Activated CD8-positive, alpha-beta memory T cell treated with anti-CD3 and anti-CD28 coated beads, Interleukin-2, amount 50 U/mL, for 48 hours (primary cell): ENCODE data around the gene GPR137.
A peak's percentile ranks its signal among the peaks of the same experiment; 100 is the strongest.
"Not testable (repeated sequence)": the region's sequence is repeated elsewhere in the genome, so short reads cannot be mapped to it uniquely, and the experiment has no call there.

ENCODE experiments used
- DNase-seq: peaks from one replicate; pipeline ENCODE4 v3.0.0-alpha.2; 2020

The GPR137 gene

DNA sequence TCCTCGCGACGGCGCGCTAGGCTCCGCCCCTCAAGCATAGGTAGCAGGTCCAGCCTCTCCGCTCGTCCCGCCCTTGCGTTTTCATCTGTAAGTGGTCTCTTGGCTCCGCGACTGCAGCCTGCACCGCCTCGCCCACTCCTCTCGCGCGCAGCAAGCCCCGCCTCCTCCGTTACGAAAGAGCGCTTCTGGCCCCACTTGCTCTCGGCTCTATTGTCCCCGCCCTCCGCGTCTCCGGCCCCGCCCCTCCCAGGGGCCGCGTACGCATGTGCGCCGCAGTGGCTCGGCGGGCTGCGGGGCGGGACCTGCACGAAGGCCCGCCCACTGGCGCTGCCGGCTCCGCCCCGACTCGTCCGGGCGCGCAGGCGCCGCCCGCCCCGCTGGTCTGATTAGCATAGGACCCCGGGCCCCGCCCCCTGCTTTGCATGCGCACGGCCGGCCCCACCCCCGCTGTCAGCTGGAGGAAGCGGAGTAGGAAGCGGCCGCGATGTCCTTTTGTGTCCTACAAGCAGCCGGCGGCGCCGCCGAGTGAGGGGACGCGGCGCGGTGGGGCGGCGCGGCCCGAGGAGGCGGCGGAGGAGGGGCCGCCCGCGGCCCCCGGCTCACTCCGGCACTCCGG, 19.5 kb downstream of the GPR137 start, which contains the start of gene ESRRA:
ESRRA (plus strand) TSS at position 450 of the 616 bp plus-strand sequence. CDS start 1,656 bp downstream, outside the sequence.
- DNase-seq, result peak; percentile 99

DNA sequence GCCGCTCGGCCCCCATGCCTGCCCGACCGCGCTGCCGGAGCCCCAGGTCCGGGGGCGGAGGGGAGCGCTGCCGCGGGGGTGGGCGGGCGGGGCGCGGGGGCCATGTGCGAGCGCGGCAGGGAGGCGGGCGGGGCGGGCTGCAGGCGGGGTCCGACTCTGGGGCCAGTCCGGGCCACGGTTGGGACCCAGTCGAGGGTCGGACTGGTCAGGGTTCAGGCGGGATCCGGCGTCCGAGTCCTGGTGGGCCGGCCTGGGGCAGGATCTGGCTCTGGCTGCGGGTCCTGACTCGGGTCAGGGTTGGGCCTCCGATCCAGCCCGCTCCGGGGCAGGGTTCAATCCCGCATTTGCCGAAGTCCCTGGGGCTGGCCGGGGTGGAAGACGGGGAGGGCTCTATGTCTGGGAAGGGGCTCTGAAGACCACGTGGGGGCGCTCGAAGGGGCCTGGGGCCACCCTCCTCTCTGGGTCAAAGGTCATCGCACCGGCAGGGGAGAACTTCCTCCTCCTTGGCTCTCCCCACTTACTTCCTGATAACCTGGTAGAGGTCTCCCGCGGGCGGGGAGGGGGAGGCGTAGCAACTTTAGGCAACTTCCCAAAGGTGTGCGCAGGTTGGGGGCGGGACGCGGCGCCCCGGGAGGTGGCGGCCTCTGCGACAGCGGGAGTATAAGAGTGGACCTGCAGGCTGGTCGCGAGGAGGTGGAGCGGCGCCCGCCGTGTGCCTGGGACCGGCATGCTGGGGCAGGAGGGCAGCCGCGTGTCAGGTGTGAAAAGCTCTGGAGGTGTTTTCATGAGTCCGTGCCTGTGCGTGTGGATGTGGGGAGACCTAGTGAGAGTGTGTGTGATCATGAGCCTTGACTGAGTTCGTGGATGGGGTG, 20.3 kb downstream of the GPR137 start:
- peak; percentile 84 for DNase-seq

DNA sequence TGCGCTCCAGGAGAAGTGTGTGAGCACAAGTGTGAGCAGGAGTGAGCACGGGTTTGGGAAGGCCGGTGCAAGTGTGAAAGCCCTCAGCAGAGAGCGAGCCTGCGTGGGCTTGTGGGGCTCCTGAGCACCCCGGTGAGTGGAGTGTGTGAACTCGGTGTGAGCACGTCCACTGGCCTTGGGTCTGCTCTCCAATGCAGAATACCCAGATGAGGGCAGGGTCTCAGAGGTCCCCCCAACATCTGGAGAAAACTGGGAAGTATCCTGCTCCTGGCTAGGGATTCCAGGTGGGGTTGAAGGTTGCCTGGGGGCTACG, 20.9 kb downstream of the GPR137 start:
- DNase-seq, result no peak

DNA sequence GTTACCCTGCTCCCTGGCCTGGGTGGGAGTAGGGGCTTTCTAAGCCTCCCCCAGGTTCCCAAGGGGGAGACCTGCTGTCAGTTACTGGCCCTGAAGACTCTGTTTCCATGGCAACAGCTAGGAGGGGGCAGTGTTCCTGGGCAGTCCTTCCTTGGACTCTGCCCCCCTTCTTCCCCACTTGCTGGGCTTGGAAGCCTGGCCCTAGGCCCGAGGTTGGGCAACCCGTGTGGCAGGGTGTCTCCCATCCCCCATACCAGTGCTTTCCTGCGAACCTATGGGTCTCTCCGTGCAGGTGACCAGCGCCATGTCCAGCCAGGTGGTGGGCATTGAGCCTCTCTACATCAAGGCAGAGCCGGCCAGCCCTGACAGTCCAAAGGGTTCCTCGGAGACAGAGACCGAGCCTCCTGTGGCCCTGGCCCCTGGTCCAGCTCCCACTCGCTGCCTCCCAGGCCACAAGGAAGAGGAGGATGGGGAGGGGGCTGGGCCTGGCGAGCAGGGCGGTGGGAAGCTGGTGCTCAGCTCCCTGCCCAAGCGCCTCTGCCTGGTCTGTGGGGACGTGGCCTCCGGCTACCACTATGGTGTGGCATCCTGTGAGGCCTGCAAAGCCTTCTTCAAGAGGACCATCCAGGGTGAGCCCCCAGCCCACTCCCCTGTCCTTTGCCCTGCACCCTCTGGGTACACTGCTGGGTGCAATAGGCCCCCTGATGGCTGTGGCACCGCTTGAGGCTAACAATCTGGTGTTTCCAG, 21.4 kb downstream of the GPR137 start:
- no peak for DNase-seq

DNA sequence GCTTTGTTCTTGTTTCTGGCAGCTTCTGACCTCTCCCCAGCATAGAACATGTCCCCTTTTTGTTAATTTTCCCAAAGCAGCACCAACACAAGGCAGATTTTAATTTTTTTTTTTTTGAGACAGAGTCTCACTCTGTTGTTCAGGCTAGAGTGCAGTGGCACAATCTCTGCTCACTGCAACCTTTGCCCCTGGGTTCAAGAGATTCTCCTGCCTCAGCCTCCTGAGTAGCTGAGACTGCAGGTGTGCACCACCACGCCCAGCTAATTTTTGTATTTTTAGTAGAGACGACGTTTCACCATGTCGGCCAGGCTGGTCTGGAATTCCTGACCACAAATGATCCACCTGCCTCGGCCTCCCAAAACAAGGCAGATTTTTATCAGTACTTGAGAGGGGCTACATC, 22.1 kb downstream of the GPR137 start:
- DNase-seq, result not testable (repeated sequence)

DNA sequence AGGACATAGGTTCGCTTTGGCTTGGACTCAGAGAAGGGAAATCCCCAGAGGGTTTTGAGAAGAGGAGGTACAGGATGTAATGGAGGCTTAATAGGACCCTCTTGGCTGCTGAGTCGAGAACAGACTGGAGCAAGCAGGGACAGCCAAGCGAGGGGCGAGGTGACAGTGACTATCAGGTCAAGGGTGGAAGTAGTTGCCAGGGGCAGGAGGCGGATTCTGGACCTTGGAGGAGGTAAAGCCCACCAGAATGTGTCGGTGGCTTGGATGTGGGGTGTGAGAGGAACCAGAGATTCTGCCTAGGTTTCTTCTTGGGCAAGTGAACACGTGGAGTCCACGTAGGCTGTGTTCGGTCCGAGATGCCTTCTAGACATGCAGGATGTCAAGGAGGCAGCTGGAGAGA, 27.3 kb downstream of the GPR137 start:
- no peak for DNase-seq

DNA sequence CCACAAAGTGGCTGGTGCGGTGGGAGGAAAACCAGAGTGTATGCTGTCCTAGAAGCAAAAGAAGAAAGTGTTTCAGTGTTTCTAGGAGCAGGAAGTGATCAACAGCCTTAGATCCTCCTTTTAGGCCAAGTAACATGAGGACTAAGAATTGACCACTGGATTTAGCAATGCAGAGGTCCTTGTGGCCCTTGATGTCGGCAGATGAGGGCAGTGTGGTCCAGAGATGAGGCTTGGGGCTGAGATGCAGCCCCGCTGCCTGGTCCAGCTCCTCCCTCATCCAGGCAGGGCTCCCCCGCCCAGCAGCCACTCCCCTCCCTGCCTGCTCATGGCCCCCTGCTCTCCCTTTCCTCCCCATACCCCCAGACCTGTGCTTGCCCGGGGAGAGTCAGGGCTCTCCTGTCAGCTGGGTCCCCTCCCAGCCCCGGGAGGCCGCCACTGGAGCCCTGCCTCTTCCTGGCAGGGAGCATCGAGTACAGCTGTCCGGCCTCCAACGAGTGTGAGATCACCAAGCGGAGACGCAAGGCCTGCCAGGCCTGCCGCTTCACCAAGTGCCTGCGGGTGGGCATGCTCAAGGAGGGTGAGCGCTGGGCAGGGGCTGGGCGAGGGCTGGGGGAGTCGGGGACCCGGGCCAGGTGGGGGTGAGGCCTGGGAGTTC, 28.0 kb downstream of the GPR137 start:
- no peak for DNase-seq

DNA sequence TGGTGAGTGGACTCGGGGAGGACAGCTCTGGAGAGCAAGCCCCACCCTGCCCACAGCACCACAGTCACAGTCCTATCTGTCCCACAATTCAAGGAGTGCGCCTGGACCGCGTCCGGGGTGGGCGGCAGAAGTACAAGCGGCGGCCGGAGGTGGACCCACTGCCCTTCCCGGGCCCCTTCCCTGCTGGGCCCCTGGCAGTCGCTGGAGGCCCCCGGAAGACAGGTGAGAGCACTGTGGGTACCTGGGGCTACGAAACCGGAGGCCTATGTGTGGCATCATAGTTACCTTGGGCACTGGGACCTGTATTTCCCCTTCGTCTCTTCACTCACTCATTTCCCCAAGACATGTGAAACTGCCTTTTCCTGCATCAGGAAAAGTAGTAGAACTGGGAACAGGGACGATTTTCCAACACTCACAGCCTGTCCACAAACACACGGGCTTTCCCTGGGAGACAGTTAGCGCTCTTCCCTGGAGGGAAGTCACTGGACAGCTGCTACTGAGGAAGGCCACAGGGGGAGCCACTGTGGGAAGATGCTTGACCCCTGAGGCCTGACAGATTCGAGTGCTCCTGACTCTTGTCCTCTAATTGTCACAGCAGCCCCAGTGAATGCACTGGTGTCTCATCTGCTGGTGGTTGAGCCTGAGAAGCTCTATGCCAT, 28.6 kb downstream of the GPR137 start:
- DNase-seq, result no peak

DNA sequence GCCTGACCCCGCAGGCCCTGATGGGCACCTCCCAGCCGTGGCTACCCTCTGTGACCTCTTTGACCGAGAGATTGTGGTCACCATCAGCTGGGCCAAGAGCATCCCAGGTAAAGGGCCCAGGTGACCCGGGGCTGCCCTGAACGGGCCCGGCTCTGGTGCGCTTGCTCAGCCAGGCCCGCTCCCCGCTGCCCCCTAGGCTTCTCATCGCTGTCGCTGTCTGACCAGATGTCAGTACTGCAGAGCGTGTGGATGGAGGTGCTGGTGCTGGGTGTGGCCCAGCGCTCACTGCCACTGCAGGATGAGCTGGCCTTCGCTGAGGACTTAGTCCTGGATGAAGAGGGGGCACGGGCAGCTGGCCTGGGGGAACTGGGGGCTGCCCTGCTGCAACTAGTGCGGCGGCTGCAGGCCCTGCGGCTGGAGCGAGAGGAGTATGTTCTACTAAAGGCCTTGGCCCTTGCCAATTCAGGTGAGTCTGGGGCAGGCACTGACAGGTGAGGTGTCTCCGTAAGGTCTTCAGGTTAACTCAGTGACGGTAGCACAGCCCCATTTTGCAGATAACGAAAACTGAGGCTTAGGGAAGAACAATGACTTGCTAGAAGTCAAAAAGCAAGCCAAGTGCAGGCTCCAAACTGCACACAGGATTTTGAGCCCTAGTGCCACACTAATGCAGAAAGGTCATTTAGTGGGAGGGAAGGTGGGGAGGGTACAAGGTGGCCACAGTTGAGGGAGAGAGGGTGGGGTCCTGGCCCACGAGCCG, 29.3 kb downstream of the GPR137 start:
- DNase-seq, result no peak

DNA sequence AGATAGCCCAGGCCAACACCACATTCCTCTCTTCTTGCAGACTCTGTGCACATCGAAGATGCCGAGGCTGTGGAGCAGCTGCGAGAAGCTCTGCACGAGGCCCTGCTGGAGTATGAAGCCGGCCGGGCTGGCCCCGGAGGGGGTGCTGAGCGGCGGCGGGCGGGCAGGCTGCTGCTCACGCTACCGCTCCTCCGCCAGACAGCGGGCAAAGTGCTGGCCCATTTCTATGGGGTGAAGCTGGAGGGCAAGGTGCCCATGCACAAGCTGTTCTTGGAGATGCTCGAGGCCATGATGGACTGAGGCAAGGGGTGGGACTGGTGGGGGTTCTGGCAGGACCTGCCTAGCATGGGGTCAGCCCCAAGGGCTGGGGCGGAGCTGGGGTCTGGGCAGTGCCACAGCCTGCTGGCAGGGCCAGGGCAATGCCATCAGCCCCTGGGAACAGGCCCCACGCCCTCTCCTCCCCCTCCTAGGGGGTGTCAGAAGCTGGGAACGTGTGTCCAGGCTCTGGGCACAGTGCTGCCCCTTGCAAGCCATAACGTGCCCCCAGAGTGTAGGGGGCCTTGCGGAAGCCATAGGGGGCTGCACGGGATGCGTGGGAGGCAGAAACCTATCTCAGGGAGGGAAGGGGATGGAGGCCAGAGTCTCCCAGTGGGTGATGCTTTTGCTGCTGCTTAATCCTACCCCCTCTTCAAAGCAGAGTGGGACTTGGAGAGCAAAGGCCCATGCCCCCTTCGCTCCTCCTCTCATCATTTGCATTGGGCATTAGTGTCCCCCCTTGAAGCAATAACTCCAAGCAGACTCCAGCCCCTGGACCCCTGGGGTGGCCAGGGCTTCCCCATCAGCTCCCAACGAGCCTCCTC, 30.2 kb downstream of the GPR137 start:
- DNase-seq, result not testable (repeated sequence)

DNA sequence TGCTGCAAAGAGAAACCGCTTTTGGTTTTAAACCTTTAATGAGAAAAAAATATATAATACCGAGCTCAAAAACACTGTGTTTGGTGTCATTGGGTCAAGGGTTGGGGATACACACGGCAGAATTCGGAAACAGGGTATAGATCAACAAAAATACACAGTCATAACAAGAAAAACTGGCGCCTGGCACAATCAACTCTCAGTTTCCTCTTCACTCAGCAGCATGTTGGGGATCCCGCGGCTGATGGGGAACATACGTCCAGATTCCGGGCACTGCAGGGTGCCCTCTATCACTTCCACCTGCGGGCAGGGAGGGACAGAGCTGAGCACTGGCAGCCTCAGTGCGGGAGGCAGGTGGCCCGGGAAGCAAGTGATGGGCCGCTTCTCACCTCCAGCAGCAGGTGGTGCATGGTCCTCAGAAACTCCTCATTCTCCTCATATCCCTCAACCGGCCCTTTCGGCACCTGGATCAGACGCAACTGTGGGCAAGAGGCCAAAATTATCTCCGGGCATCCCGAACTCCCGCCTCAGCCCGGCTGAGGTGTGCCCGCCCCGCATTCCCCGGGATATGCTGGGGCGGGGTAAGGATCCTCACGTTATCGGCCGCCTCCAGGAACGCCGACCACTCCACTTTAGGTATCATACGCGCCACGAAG, 31.1 kb downstream of the GPR137 start:
- no peak for DNase-seq

DNA sequence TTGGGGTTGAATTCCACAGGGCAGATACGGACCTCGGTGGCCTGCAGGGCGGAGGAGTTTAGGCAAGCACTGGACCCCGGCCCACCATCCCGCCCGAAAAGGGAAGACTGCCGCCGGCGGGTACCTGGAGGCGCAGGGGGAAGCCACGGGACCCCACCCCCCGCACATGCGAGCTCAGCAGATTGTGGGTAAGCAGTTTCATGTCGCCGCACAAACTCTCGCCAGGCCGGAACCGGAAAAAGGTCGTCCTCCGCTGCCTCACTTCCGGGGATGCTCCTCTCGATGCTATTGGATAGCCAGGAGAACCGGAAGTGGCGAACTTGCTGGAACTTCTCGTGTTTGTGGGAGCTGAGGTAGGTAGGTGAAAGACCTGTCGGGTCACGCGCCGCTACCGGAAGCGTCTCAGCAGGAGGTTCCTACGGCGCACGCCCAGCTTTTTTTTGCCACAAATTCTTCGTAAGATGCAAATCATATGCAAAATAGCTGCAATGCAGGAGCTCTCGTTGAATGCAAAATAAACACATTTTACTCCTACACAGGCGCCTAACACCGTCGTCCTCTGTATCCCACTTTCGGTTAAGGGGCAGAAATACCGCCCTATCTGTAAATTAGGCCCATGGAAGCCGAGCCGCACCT, 31.8 kb downstream of the GPR137 start, which contains the start of gene TRMT112:
TRMT112 (minus strand) TSS at position 235 of the 636 bp plus-strand sequence; CDS start at position 202, 33 bp downstream.
- DNase-seq, result peak; percentile 94

DNA sequence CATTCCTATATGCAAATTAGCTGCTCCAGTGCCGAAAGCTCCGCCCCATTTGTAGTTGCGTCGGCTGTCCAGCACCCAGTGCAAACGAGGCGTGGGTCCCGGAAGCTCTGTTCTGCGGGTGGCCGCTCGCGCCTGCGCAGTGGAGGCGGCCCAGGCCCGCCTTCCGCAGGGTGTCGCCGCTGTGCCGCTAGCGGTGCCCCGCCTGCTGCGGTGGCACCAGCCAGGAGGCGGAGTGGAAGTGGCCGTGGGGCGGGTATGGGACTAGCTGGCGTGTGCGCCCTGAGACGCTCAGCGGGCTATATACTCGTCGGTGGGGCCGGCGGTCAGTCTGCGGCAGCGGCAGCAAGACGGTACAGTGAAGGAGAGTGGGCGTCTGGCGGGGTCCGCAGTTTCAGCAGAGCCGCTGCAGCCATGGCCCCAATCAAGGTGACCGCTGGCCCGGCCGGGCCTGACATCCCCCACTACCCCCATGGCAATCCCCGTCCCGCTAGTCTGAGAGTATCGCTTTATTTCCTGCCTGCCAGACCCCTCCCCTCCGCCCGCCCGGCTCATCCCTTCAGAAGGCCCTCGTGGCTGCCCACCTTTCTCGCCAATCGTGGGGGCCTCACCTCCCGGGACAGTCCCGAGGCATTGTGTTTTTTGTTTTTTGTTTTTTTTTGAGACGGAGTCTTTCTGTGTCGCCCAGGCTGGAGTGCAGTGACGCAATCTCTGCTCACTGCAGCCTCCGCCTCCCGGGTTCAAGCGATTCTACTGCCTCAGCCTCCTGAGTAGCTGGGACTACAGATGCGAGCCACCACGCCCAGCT, 32.5 kb downstream of the GPR137 start, which contains the start of gene PRDX5:
PRDX5 (plus strand) TSS at position 161 of the 805 bp plus-strand sequence; CDS start at position 256, 95 bp downstream.
- peak; percentile 97 for DNase-seq

DNA sequence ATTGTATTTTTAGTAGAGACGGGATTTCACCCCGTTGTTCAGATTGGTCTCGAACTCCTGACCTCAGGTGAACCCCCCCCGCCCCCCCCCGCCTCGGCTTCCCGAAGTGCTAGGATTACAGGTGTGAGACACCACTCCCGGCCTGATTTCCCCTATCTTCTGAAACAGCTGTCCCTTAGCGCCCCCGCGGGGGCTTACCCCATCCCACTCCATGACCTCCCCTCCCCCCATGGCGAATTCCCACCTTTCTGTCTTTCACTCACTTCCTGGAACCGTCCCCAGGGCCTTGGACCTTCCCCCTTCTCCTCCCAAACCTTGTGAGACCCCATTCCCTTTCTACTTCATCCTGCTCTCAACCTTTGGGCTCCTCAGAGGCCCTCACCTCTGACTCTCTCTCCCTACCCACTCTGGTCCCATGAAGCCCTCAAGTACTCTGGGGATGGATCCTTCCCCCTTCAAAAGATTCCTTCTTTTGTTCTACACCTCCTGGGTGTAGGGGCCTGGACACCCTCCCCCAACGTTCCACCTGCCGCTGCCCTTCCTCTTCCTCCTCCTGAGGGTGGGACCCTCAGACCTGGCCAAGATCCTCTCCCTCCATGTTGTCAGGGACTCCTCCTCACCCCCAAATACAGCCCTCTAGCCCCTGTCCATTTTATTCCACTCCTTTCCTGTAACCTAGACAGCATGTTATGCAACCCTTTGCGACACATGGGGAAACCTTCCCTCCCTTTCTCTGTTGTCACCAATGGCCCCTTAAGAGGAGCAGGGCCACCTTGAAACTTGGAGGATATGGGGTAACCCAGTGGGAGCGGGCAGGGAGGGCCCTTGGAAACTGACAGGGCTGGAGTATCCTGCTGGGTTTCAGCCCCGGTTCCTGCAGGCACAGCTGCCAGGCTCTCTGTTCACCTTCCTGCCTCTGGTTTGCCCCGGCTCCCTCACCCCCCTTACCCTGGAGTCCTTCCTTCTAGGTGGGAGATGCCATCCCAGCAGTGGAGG, 33.4 kb downstream of the GPR137 start:
- no peak for DNase-seq

DNA sequence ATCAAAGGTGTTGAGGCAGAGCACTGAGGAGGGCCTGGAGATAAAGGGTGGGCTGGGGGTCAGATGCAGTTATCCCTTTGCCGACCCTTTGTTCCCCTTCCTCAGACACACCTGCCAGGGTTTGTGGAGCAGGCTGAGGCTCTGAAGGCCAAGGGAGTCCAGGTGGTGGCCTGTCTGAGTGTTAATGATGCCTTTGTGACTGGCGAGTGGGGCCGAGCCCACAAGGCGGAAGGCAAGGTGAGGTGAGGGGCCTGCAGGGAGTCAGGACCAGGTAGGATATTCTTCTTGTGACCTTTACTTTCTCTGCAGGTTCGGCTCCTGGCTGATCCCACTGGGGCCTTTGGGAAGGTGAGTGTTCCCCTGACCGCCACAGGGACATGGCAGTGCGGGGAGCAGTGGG, 34.9 kb downstream of the GPR137 start:
- no peak for DNase-seq

DNA sequence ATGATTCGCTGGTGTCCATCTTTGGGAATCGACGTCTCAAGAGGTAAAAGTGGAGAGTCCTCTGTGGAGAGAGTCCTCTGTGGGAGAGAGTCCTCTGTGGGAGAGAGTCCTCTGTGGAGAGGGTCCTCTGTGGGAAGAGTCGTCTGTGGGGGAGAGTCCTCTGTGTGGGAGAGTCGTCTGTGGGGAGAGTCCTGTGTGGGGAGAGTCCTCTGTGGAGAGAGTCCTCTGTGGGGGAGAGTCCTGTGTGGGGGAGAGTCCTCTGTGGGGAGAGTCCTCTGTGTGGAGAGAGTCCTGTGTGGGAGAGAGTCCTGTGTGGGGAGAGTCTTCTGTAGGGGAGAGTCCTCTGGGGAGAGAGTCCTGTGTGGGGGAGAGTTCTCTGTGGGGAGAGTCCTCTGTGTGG, 35.4 kb downstream of the GPR137 start:
- no peak for DNase-seq

DNA sequence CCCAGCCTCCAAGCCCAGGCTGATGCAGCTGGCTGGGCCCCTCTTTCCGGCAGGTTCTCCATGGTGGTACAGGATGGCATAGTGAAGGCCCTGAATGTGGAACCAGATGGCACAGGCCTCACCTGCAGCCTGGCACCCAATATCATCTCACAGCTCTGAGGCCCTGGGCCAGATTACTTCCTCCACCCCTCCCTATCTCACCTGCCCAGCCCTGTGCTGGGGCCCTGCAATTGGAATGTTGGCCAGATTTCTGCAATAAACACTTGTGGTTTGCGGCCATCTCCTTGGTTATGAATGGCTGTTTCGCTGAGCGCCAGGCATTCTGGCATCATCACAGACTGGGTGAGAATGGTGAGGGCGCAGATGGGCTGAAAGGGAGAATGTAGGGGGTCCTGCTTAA, 35.9 kb downstream of the GPR137 start:
- no peak for DNase-seq
